Tibial artery (tissue), 4 donors: ENCODE data around the gene ULK4.
A peak's percentile ranks its signal among the peaks of the same experiment; 100 is the strongest.

Experiments used
- DNase-seq, 2 donors: peaks; one replicate each; pipeline ENCODE4 v3.0.0-alpha.2; 2019
- H3K27ac ChIP-seq, 2 donors: fragments of 200-600 bp; sonication (generic) in 1 of 2; 1 replicate in 1 of 2; 2 replicates in 1 of 2; pipeline ENCODE4 v1.5.1; 2018 to 2019; ENCODE audit warnings: mild to moderate bottlenecking in 1 of 2
- H3K27me3 ChIP-seq, 2 donors: fragments of 200-600 bp; sonication (generic) in 1 of 2; one replicate each; pipeline versions ENCODE4 v1.5.1 to v1.6.0; 2016 to 2019
- H3K36me3 ChIP-seq, 3 donors: fragments of 200-600 bp; sonication (generic) in 2 of 3; one replicate each; pipeline ENCODE4 v1.5.1; 2016 to 2019; ENCODE audit warnings: mild to moderate bottlenecking in 2 of 3
- H3K4me1 ChIP-seq, 4 donors: fragments of 200-600 bp; sonication (generic) in 2 of 4; 1 replicate in 3 of 4; 2 replicates in 1 of 4; pipeline ENCODE4 v1.5.1; 2016 to 2019
- H3K4me3 ChIP-seq, 2 donors: fragments of 200-600 bp; sonication (generic) in 1 of 2; 1 replicate in 1 of 2; 2 replicates in 1 of 2; pipeline ENCODE4 v1.5.1; 2018 to 2019; ENCODE audit warnings: mild to moderate bottlenecking in 2 of 2
- H3K9me3 ChIP-seq, 3 donors: fragments of 200-600 bp; sonication (generic) in 1 of 3; one replicate each; pipeline ENCODE4 v1.5.1; 2016 to 2019
- intact Hi-C: fragments of 100-400 bp; cut with DNase I; formaldehyde crosslinking; loops from one replicate; pipeline ENCODE4 v1.15.0; 2023; ENCODE audit warnings: low total_unique reads
- TF ChIP-seq, protein P1 (sequence below), 2 experiments: fragments of 200-600 bp in 1 of 2; fragments of 450-650 bp in 1 of 2; IDR thresholded peaks; one replicate each; pipeline ENCODE4 v1.5.1; 2017 to 2019; ENCODE audit warnings: antibody characterized with exemption in 2 of 2, mild to moderate bottlenecking in 1 of 2, moderate library complexity in 1 of 2

Gene ULK4

DNA sequence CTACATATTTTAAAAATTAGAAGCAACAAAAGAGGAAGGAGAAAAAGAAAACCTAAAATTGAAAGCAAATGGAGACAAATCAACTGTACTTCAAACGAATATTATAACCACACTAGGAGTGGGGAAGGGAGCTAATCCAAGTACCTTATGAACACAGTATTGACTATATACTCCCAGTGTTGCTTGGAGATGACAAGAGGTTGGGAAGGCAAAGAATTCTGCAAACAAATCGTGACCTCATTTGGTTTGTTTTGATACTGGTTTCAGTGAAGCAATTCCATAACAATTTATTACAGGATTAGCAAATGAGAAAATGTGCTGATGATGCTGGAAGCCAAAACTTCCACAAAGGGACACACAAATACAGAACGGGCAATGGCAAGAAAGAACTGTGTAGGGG is 268.1 kb downstream of the ULK4 start:
- Histone ChIP-seq H3K4me1 (peaks cover 0 to 9% (median 4%) of the 10 kb centered on the region in 4 donors), H3K27me3 (no peaks in the 10 kb centered on the region), H3K9me3 (no peaks in the 10 kb centered on the region), H3K4me3 (no peak overlapping the region), H3K27ac (no peak overlapping the region), H3K36me3 (no peaks in the 10 kb centered on the region)
- DNase-seq: no peak
- intact Hi-C loops: no loop called here
- TF ChIP-seq, protein P1, sequence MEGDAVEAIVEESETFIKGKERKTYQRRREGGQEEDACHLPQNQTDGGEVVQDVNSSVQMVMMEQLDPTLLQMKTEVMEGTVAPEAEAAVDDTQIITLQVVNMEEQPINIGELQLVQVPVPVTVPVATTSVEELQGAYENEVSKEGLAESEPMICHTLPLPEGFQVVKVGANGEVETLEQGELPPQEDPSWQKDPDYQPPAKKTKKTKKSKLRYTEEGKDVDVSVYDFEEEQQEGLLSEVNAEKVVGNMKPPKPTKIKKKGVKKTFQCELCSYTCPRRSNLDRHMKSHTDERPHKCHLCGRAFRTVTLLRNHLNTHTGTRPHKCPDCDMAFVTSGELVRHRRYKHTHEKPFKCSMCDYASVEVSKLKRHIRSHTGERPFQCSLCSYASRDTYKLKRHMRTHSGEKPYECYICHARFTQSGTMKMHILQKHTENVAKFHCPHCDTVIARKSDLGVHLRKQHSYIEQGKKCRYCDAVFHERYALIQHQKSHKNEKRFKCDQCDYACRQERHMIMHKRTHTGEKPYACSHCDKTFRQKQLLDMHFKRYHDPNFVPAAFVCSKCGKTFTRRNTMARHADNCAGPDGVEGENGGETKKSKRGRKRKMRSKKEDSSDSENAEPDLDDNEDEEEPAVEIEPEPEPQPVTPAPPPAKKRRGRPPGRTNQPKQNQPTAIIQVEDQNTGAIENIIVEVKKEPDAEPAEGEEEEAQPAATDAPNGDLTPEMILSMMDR (IDR thresholded peaks at IDR 0.05): no peak

DNA sequence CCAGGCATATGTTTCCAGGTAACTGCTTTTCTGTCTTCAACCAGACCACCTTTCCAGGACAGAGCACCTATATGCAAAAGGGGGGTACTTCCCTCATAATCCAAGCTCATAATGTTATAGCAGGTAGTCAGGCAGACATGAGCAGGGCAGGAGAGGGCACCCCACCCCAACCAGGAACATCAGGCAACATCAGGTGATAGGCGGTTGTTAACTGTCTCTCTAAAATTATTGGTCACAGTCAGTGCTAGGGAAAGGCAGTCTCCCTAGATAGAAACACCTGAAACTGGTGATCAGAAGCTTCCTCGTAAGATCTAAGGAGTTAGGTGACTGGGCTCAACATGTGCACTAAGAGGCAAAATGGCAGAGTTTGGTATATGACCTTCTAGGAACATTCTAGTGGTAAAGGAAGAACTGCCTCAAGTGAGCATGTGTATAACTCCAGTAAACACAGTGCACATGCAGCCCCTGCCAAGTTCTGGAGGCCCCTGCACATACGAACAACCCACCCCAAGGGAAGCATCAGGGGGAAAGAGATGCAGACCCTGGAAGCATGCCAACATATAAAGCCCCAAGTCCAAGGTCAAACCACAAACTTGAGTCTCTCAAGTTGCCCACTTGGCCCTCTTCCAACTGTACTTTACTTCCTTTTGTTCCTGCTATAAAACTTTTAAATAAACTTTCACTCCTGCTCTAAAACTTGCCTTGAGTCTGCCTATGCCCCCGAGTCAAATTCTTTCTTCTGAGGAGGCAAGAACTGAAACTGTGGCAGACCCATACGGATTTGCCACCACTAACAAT is 270.9 kb downstream of the ULK4 start:
- TF ChIP-seq, protein P1 (IDR thresholded peaks at IDR 0.05): no peak
- no peak for DNase-seq

DNA sequence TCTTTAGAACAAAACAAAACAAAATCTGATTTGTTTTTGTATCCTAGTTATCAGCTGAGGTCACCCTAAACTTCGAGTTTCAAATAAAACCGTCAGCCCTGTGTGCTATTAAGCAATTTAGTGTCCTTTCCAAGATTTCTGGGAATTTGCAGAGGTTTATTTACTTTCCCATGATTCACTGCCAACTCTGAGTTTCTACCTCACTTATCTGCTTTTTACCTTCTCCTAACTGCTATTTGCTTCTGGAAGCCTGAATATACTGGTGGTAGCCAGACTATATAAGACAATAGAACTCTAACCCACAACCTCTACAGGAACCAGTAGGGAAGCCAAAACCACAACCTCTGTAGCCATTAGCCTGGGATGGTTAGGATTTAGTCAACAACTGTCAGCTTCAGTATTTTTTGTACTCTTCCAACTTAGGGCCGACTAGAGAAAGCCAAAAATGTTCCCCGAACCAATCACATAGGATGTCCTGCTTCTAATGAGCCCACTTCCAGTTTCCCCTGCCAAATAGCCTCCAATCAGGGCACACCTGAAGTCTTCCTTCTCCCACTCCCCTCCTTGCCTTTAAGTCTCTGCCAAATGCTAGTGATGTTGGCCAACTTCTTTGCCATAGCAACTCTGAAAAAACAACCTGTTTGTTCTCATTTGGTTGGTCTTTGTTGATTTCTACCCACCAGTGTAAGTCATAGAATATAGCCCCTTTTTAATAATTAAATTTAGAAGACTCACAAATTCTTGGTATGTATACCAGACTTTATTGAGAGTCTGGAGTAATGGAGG is 273.1 kb downstream of the ULK4 start:
- TF ChIP-seq, protein P1 (IDR thresholded peaks at IDR 0.05): no peak
- Histone ChIP-seq H3K4me1 (peaks cover 0 to 23% (median 10%) of the 10 kb centered on the region in 4 donors), H3K4me3 (no peak overlapping the region), H3K27me3 (no peaks in the 10 kb centered on the region), H3K36me3 (no peaks in the 10 kb centered on the region), H3K27ac (peak overlapping the region; percentile 60 to 63), H3K9me3 (no peaks in the 10 kb centered on the region)
- DNase-seq: no peak
- intact Hi-C loops: no loop called here

More for the DNA sequence above, 270.9 kb downstream of the ULK4 start:
- intact Hi-C loops: no loop called here
- Histone ChIP-seq H3K4me3 (no peak overlapping the region), H3K27ac (no peak overlapping the region), H3K4me1 (peaks cover 0 to 20% (median 10%) of the 10 kb centered on the region in 4 donors), H3K27me3 (no peaks in the 10 kb centered on the region), H3K36me3 (no peaks in the 10 kb centered on the region), H3K9me3 (no peaks in the 10 kb centered on the region)

DNA sequence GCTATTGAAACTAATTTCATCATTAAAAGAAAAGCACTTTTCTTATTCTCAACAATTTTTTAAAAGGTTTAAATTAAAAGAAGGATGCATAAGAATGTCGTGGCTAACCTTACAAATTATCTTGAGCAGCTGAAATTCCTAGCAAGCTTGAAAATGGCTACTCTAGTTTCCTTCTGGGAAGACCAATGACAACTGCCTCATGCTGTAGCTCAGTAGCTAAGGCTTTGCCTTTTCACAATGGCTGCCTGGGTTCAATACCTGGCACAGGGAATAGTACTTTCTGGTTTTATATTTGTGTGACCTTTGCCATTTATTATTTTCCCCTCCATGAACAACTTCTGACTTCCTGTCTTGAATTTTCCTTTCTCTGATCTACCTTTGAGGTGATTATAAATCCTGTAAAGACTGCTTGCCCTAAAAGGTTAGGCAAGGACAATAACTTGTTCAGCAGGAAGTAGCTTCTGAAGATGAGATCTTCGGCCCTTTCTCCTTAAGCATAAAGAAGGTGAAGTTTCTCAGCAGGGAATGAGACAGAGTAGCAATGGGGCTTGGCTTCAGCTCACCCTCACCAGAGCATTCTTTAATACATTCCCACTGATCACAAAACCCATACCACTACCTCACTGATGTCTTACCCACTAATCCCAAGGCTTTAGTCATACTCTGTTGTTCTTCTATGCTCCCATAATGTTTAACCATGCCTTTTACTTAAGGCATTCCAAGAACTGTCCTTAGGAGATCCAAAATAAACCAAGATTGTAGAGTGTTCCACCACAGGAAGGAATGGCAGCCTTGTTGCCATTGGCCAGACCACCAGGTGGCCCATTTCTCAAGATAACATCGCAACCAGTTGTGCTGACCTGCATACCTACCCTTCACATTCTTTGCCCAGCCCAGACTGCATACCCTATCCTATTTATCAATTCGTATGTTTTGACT is 276.8 kb downstream of the ULK4 start:
- no peak overlapping the region for H3K4me3 ChIP-seq
- no peaks in the 10 kb centered on the region for H3K9me3 ChIP-seq
- TF ChIP-seq, protein P1 (IDR thresholded peaks at IDR 0.05): no peak
- intact Hi-C loops: no loop called here
- DNase-seq: no peak
- no peaks in the 10 kb centered on the region for H3K27me3 ChIP-seq
- H3K4me1 ChIP-seq: peaks cover 0 to 26% (median 8%) of the 10 kb centered on the region in 4 donors
- no peak overlapping the region for H3K27ac ChIP-seq
- no peaks in the 10 kb centered on the region for H3K36me3 ChIP-seq

DNA sequence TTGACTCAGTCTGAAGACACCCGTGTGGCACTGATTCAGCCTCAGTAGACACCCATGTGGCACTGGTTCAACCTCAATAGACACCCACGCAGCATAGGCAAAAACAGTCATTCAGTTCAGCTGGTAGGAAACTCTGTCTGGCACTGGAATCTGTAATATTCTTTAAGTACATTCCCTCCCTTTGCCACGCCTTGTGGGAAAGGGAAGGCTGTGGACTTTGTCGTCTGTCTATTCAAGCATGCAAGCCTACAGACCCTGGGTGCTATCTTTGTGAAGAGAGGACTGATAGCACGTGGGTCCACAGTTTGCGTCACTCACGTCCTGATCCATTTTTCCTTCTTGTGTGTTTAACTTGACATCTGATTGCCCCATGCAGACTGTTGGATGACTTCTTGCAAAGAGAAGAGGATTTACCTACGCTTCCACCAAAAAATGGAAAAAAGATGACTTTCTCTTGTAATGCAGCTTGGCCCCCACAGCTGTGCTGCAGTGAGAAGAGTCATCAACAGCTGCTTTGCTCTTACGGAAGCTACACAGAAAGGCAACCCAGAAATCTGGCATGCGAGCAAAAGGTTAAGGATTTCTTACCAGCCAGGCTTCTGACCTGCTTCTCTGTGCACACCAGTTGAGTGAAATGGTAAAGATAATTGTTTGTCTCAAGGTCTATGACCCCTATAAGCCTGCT is 278.1 kb downstream of the ULK4 start:
- no peak overlapping the region for H3K27ac ChIP-seq
- H3K9me3 ChIP-seq: no peaks in the 10 kb centered on the region
- H3K4me1 ChIP-seq: peaks cover 0 to 22% (median 6%) of the 10 kb centered on the region in 4 donors
- intact Hi-C loops: no loop called here
- TF ChIP-seq, protein P1 (IDR thresholded peaks at IDR 0.05): no peak
- no peak overlapping the region for H3K4me3 ChIP-seq
- no peaks in the 10 kb centered on the region for H3K27me3 ChIP-seq
- H3K36me3 ChIP-seq: no peaks in the 10 kb centered on the region
- DNase-seq: no peak
